Eye (tissue), 1 donor: ENCODE data around the gene CMIP.

Experiments
- DNase-seq: peaks from one replicate; pipeline ENCODE4 v3.0.0-alpha.2; 2015

CMIP gene

GRCh38 chr16:81694494-81695280 is 250.1 kb downstream of the CMIP start:
- DNase-seq: peak; percentile 75

- DNase-seq: peak; percentile 77
These were observed 250.9 kb downstream of the CMIP start for GRCh38 chr16:81695321-81696165.

- DNase-seq: no peak
These were observed 251.8 kb downstream of the CMIP start for GRCh38 chr16:81696166-81696960.

GRCh38 chr16:81696961-81697615 is 252.5 kb downstream of the CMIP start:
- DNase-seq: no peak

- peak; percentile 79 for DNase-seq
These were observed 253.2 kb downstream of the CMIP start for GRCh38 chr16:81697616-81698309.

- DNase-seq: no peak
These were observed 253.7 kb downstream of the CMIP start for GRCh38 chr16:81698310-81698641.

- no peak for DNase-seq
These were observed 255.0 kb downstream of the CMIP start for GRCh38 chr16:81699596-81699995.

GRCh38 chr16:81700071-81700779 is 255.6 kb downstream of the CMIP start:
- DNase-seq: no peak

GRCh38 chr16:81700780-81701165 is 256.2 kb downstream of the CMIP start:
- DNase-seq: no peak

GRCh38 chr16:81701296-81701970 is 256.8 kb downstream of the CMIP start:
- no peak for DNase-seq

GRCh38 chr16:81702506-81702905 is 257.9 kb downstream of the CMIP start:
- DNase-seq: no peak

- no peak for DNase-seq
These were observed 258.9 kb downstream of the CMIP start for GRCh38 chr16:81703177-81704155.

- DNase-seq: no peak
These were observed 260.7 kb downstream of the CMIP start for GRCh38 chr16:81705261-81705660.

GRCh38 chr16:81706327-81707295 is 262.0 kb downstream of the CMIP start:
- DNase-seq: no peak

GRCh38 chr16:81707411-81708265 is 263.0 kb downstream of the CMIP start:
- no peak for DNase-seq

GRCh38 chr16:81708266-81709015 is 263.8 kb downstream of the CMIP start:
- DNase-seq: no peak
